HepG2 (cell line): ENCODE data around the gene ADIRF. TPM values are rescaled to one million over a fixed set of nuclear protein-coding genes. Genes with fewer than 3 reads are reported as not detected.

Experiments
- ADNP ChIP-seq: sonication (generic); formaldehyde crosslinking; IDR thresholded peaks from 2 replicates; pipeline ENCODE4 v1.4.0; 2020; ENCODE audit warnings: missing genetic modification reagents
- EED ChIP-seq: sonication (generic); formaldehyde crosslinking; IDR thresholded peaks from 2 replicates; pipeline ENCODE4 v1.5.0; 2020; ENCODE audit warnings: mild to moderate bottlenecking, missing genetic modification reagents
- ELF4 ChIP-seq: sonication (generic); formaldehyde crosslinking; IDR thresholded peaks from 2 replicates; pipeline ENCODE4 v1.5.0; 2020; ENCODE audit warnings: missing genetic modification reagents, mild to moderate bottlenecking, moderate library complexity, borderline replicate concordance
- ERF ChIP-seq: IDR thresholded peaks from 2 replicates; pipeline ENCODE4 v1.6.1; 2018; ENCODE audit warnings: missing biosample characterization, missing genetic modification reagents
- GTF2F1 ChIP-seq: fragments of 150-350 bp; IDR thresholded peaks from 2 replicates; pipeline ENCODE4 v1.6.1; 2014; ENCODE audit warnings: low read length
- HOXD1 ChIP-seq: sonication (generic); formaldehyde crosslinking; IDR thresholded peaks from 2 replicates; pipeline ENCODE4 v1.5.0; 2020; ENCODE audit warnings: missing genetic modification reagents
- PCBP1 ChIP-seq: fragments of 200-400 bp; formaldehyde crosslinking; IDR thresholded peaks from 2 replicates; pipeline ENCODE4 v1.6.1; 2017; ENCODE audit warnings: mild to moderate bottlenecking, low read depth, low read length, borderline replicate concordance
- POLR2AphosphoS5 ChIP-seq: IDR thresholded peaks from 2 replicates; pipeline ENCODE4 v1.6.1; 2012; ENCODE audit warnings: low read depth, low read length
- RBFOX2 ChIP-seq: fragments of 200-400 bp; formaldehyde crosslinking; IDR thresholded peaks from 2 replicates; pipeline ENCODE4 v1.6.1; 2017; ENCODE audit warnings: low read depth, mild to moderate bottlenecking, low read length
- REPIN1 ChIP-seq: sonication (generic); formaldehyde crosslinking; IDR thresholded peaks from 2 replicates; pipeline ENCODE4 v1.8.0; 2022; ENCODE audit warnings: missing genetic modification reagents, low read depth, mild to moderate bottlenecking, borderline replicate concordance
- SNAI1 ChIP-seq: sonication (generic); formaldehyde crosslinking; IDR thresholded peaks from 2 replicates; pipeline ENCODE4 v1.5.0; 2020; ENCODE audit warnings: mild to moderate bottlenecking, missing genetic modification reagents, borderline replicate concordance
- SUZ12 ChIP-seq: fragments of 150-350 bp; IDR thresholded peaks from 2 replicates; pipeline ENCODE4 v1.6.1; 2014; ENCODE audit warnings: low read depth, low read length
- ZC3H13 ChIP-seq: sonication (generic); formaldehyde crosslinking; IDR thresholded peaks from 2 replicates; pipeline ENCODE4 v1.8.1; 2023; ENCODE audit warnings: mild to moderate bottlenecking, missing genetic modification reagents, moderate library complexity
- ZFP1 ChIP-seq: IDR thresholded peaks from 2 replicates; pipeline ENCODE4 v1.6.1; 2016
- ZFY ChIP-seq: sonication (generic); formaldehyde crosslinking; IDR thresholded peaks from 2 replicates; pipeline ENCODE4 v1.4.0; 2020; ENCODE audit warnings: missing genetic modification reagents
- ZMYM4 ChIP-seq: sonication (generic); formaldehyde crosslinking; IDR thresholded peaks from 2 replicates; pipeline ENCODE4 v1.8.1; 2023; ENCODE audit warnings: mild to moderate bottlenecking, missing genetic modification reagents
- ZNF143 ChIP-seq: sonication (generic); formaldehyde crosslinking; IDR thresholded peaks from 2 replicates; pipeline ENCODE4 v1.4.0; 2020; ENCODE audit warnings: missing genetic modification reagents
- ZNF264 ChIP-seq: sonication (generic); formaldehyde crosslinking; IDR thresholded peaks from 2 replicates; pipeline ENCODE4 v1.4.0; 2020; ENCODE audit warnings: missing genetic modification reagents
- ZNF337 ChIP-seq: sonication (generic); formaldehyde crosslinking; IDR thresholded peaks from 2 replicates; pipeline ENCODE4 v1.5.1; 2020; ENCODE audit warnings: missing genetic modification reagents, low read depth, mild to moderate bottlenecking, borderline replicate concordance
- ZNF33A ChIP-seq: sonication (generic); formaldehyde crosslinking; IDR thresholded peaks from 2 replicates; pipeline ENCODE4 v1.5.1; 2020; ENCODE audit warnings: missing genetic modification reagents, mild to moderate bottlenecking, moderate library complexity, borderline replicate concordance
- ZNF383 ChIP-seq: sonication (generic); formaldehyde crosslinking; IDR thresholded peaks from 2 replicates; pipeline ENCODE4 v1.4.0; 2020; ENCODE audit warnings: missing genetic modification reagents, mild to moderate bottlenecking, borderline replicate concordance
- ZNF589 ChIP-seq: sonication (generic); formaldehyde crosslinking; conservative IDR thresholded peaks from 2 replicates; pipeline ENCODE4 v1.8.0; 2022; ENCODE audit warnings: mild to moderate bottlenecking, moderate library complexity, missing genetic modification reagents
- ZNF678 ChIP-seq: sonication (generic); formaldehyde crosslinking; IDR thresholded peaks from 2 replicates; pipeline ENCODE4 v1.4.0; 2020; ENCODE audit warnings: mild to moderate bottlenecking, missing genetic modification reagents
- ZNF83 ChIP-seq: sonication (generic); formaldehyde crosslinking; IDR thresholded peaks from 2 replicates; pipeline ENCODE4 v1.4.0; 2020; ENCODE audit warnings: missing genetic modification reagents, mild to moderate bottlenecking, borderline replicate concordance
- polyA plus RNA-seq, 8 experiments: library from polyadenylated mRNA; depleted of rRNA in 3 of 8; stranded (reverse) in 7 of 8; unstranded in 1 of 8; fragments of >200 nt; fragmentation: Illumina TruSeq in 4 of 8; extraction: Trizol in 4 of 8; gene quantifications; 2 replicates each; pipeline versions ENCODE4 v1.2.1 to v1.2.3, GENCODE V29; 2011 to 2016; ENCODE audit warnings: low read depth in 4 of 8, missing spikeins in 1 of 8, mixed read lengths in 1 of 8; ENCODE audit not compliant: insufficient read depth in 1 of 8
- total RNA-seq, 5 experiments: library from RNA; depleted of rRNA; stranded (reverse); fragments of >200 nt; fragmentation: Illumina TruSeq; extraction: Trizol; gene quantifications; 2 replicates each; pipeline ENCODE4 v1.2.3, GENCODE V29; 2016; ENCODE audit warnings: low read depth in 1 of 5
- TF ChIP-seq, protein P1 (sequence below): sonication (generic); formaldehyde crosslinking; IDR thresholded peaks from 2 replicates; pipeline ENCODE4 v1.8.1; 2022; ENCODE audit warnings: mild to moderate bottlenecking, missing genetic modification reagents
- TF ChIP-seq, protein P2 (sequence below): sonication (generic); formaldehyde crosslinking; IDR thresholded peaks from 2 replicates; pipeline ENCODE4 v1.4.0; 2020; ENCODE audit warnings: mild to moderate bottlenecking, missing genetic modification reagents, borderline replicate concordance
- TF ChIP-seq, protein P3 (sequence below): sonication (generic); formaldehyde crosslinking; IDR thresholded peaks from 2 replicates; pipeline ENCODE4 v1.5.0; 2020; ENCODE audit warnings: missing genetic modification reagents
- TF ChIP-seq, protein P4 (sequence below): sonication (generic); formaldehyde crosslinking; IDR thresholded peaks from 2 replicates; pipeline ENCODE4 v1.5.0; 2020; ENCODE audit warnings: missing genetic modification reagents

Gene ADIRF
- total and polyA plus RNA-seq, 2 of the 13 experiments (the other 11 are each of a cell fraction or from before 2014, with no cell fraction given): 0.13 to 0.40 TPM

DNA sequence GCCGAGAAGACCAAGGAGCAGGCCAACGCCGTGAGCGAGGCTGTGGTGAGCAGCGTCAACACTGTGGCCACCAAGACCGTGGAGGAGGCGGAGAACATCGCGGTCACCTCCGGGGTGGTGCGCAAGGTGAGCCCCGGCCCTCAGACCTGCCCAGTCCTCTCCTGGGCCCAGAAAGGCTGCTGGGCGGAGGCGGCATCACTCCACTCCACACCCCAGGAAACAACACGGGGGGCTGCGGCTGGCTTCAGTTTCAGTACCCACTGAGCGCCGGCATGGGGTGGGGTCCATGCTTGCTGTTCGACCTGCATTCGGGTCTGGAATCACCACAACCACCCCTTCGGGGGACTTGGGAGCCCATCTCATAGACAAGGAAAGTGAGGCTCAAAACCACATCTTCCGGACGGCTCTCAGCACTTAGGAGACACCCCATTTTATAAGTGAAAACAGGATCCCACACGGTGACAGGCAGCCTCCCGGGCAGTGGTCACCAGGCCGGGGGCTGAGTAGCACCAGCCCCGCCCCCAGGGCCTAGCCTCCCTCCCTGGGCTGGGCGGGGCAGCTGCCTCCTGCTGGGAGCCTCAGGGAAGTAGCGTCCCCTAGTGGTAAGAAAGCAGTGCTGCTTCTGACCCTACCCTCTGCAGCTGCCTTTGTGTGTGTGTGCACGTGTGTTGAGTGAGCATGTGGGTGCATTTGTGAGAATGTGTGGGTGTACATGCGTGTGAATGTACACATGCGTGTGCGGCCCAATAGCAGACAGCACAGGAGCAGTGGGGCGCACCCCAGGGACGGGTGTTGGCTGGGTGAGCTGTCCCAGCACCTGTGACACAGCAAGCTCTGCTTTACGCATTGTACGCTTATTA lies 8.0 kb upstream of the ADIRF start (continued):
- peak; percentile 27; the same call in 1 of the 2 replicates for TF ChIP-seq REPIN1 (CRISPR knock-in tag)
- no peak for TF ChIP-seq ZNF337 (CRISPR knock-in tag)
- no peak for TF ChIP-seq ZMYM4 (CRISPR knock-in tag)
- TF ChIP-seq, protein P1, sequence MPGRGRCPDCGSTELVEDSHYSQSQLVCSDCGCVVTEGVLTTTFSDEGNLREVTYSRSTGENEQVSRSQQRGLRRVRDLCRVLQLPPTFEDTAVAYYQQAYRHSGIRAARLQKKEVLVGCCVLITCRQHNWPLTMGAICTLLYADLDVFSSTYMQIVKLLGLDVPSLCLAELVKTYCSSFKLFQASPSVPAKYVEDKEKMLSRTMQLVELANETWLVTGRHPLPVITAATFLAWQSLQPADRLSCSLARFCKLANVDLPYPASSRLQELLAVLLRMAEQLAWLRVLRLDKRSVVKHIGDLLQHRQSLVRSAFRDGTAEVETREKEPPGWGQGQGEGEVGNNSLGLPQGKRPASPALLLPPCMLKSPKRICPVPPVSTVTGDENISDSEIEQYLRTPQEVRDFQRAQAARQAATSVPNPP: no peak
- TF ChIP-seq ZNF264 (CRISPR knock-in tag): no peak
- TF ChIP-seq ZNF678 (CRISPR knock-in tag): no peak
- no peak for TF ChIP-seq EED (CRISPR knock-in tag)
- peak; percentile 35; the same call in 1 of the 2 replicates for TF ChIP-seq ERF (CRISPR knock-in tag)
- no peak for TF ChIP-seq RBFOX2
- TF ChIP-seq ZNF383 (CRISPR knock-in tag): no peak
- TF ChIP-seq ZNF143 (CRISPR knock-in tag): no peak
- TF ChIP-seq SUZ12: no peak
- TF ChIP-seq ZNF589 (CRISPR knock-in tag): 0 out of 2 replicates have a peak, but pooled peaks have one; percentile 21
- no peak for TF ChIP-seq POLR2AphosphoS5
- TF ChIP-seq HOXD1: no peak
- no peak for TF ChIP-seq ZFP1
- TF ChIP-seq ZFY (CRISPR knock-in tag): peak; percentile 31; the same call in 1 of the 2 replicates
- TF ChIP-seq, protein P2, sequence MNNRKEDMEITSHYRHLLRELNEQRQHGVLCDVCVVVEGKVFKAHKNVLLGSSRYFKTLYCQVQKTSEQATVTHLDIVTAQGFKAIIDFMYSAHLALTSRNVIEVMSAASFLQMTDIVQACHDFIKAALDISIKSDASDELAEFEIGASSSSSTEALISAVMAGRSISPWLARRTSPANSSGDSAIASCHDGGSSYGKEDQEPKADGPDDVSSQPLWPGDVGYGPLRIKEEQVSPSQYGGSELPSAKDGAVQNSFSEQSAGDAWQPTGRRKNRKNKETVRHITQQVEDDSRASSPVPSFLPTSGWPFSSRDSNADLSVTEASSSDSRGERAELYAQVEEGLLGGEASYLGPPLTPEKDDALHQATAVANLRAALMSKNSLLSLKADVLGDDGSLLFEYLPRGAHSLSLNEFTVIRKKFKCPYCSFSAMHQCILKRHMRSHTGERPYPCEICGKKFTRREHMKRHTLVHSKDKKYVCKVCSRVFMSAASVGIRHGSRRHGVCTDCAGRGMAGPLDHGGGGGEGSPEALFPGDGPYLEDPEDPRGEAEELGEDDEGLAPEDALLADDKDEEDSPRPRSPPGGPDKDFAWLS (CRISPR knock-in tag): no peak
- TF ChIP-seq, protein P3, sequence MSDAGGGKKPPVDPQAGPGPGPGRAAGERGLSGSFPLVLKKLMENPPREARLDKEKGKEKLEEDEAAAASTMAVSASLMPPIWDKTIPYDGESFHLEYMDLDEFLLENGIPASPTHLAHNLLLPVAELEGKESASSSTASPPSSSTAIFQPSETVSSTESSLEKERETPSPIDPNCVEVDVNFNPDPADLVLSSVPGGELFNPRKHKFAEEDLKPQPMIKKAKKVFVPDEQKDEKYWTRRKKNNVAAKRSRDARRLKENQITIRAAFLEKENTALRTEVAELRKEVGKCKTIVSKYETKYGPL (CRISPR knock-in tag): no peak
- TF ChIP-seq ZC3H13 (CRISPR knock-in tag): no peak
- TF ChIP-seq ADNP (CRISPR knock-in tag): no peak
- no peak for TF ChIP-seq SNAI1 (CRISPR knock-in tag)
- no peak for TF ChIP-seq PCBP1
- TF ChIP-seq, protein P4, sequence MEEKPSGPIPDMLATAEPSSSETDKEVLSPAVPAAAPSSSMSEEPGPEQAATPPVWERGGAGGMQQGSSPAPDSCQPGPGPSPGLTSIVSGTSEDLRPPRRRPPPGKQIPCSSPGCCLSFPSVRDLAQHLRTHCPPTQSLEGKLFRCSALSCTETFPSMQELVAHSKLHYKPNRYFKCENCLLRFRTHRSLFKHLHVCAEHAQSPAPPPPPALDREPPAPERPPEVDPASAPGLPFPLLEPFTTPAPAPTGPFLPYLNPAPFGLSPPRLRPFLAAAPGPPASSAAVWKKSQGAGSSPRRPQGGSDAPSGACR (CRISPR knock-in tag): no peak
- TF ChIP-seq GTF2F1: no peak
- no peak for TF ChIP-seq ZNF83 (CRISPR knock-in tag)
- TF ChIP-seq ELF4 (CRISPR knock-in tag): no peak
- no peak for TF ChIP-seq ZNF33A (CRISPR knock-in tag)
